ENCODE data around the gene MYH3.

The MYH3 gene

GRCh38 chr17:10629706-10630105, 27.4 kb downstream of the MYH3 start:
- no peak overlapping the region for H3K27ac Mint-ChIP-seq
- no peak for ATAC-seq
- no peaks in the 10 kb centered on the region for H3K27me3 Mint-ChIP-seq

DNA sequence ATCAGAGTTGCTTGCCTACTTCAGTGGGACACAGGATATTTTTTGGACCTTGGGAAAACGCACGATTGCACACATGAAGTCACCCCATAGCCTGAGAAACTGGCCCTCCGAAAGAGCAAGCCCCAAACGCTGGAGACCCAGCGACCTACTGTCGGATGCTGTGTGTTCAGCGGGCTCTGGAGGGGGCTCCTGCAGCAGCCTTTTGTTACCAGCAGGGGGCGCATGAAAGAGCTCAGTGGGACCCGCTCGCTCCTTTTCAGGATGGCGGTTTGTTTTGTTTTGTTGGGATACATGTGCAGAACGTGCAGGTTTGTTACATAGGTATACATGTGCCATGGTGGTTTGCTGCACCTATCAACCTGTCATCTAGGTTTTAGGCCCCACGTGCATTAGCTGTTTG, 28.4 kb downstream of the MYH3 start:
- ATAC-seq (no peak), DNase-seq (no peak)
- no peaks in the 10 kb centered on the region for H3K27me3 Mint-ChIP-seq
- no peaks in the 10 kb centered on the region for H3K9me3 Mint-ChIP-seq
- no peaks in the 10 kb centered on the region for H3K4me1 Mint-ChIP-seq
- H3K4me3 Mint-ChIP-seq: no peak overlapping the region
- no peak overlapping the region for H3K27ac Mint-ChIP-seq

More at GRCh38 chr17:10629706-10630105, 27.4 kb downstream of the MYH3 start:
- Mint-ChIP-seq H3K9me3 (no peaks in the 10 kb centered on the region), H3K4me1 (no peaks in the 10 kb centered on the region), H3K4me3 (no peak overlapping the region)
- no peak for DNase-seq

- Mint-ChIP-seq H3K9me3 (no peaks in the 10 kb centered on the region), H3K27me3 (no peaks in the 10 kb centered on the region), H3K4me3 (no peak overlapping the region), H3K4me1 (no peaks in the 10 kb centered on the region), H3K27ac (no peak overlapping the region)
- DNase-seq: no peak
- ATAC-seq: no peak
These were observed 30.7 kb downstream of the MYH3 start for GRCh38 chr17:10626390-10626789.

DNA sequence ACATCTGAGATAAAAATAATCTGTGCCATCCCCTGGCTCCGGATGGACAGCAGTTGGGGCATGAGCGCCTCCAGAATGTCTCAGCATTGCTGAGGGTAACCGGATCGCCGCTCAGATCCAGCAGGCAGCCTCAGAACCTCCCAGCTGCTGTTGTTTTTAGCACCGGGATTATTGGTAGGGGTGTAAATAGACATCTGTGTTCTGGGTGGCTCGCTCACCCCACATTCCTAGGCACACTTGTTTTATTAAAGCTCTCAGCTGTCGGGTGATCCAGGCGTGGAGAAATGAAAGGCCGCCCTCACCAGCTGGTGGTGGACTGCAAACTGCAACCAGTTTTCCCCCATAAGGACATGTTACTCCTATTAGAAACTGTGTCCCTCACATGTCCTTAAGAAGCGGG, 32.1 kb downstream of the MYH3 start:
- no peak overlapping the region for H3K27ac Mint-ChIP-seq
- no peak for DNase-seq
- H3K4me1 Mint-ChIP-seq: no peaks in the 10 kb centered on the region
- no peak for ATAC-seq
- no peaks in the 10 kb centered on the region for H3K9me3 Mint-ChIP-seq
- H3K27me3 Mint-ChIP-seq: no peaks in the 10 kb centered on the region
- no peak overlapping the region for H3K4me3 Mint-ChIP-seq

DNA sequence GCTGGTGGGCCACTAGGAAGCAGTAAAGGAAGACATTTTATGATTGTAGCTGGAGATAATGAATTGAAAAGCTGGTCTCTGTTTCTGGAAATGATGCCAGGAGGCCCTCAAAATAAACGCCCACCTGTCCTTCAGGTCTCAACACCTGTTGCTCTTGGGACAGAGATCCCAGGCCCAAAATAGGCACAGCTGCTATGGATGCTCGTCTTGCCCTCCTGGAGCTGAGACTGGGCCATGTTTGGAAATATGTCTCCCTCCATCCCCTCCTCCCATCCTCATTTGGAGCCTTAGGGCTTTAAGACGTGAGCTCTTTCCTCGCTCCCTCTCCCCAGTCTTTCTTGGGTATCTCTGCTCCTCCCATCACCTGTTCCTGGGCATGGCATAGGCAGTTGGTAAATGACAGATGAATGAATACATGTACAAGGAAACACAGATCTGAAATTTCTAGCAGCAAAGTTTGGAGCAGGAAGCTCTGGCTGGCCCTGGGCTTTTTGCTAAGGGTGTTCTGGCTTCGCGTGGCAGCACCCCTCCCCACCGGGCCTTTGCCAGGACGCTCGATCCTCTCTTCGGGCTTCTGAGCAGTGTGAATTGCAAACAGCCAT, 33.3 kb downstream of the MYH3 start:
- DNase-seq (no peak), ATAC-seq (no peak)
- no peaks in the 10 kb centered on the region for H3K9me3 Mint-ChIP-seq
- no peak overlapping the region for H3K4me3 Mint-ChIP-seq
- H3K4me1 Mint-ChIP-seq: no peaks in the 10 kb centered on the region
- H3K27ac Mint-ChIP-seq: no peak overlapping the region
- no peaks in the 10 kb centered on the region for H3K27me3 Mint-ChIP-seq

GRCh38 chr17:10622617-10623485, 34.3 kb downstream of the MYH3 start:
- peak overlapping the region in 1 of 2 donors; percentile 79 for H3K27ac Mint-ChIP-seq
- H3K4me3 Mint-ChIP-seq: no peak overlapping the region
- no peaks in the 10 kb centered on the region for H3K4me1 Mint-ChIP-seq
- ATAC-seq: no peak
- DNase-seq: no peak
- no peaks in the 10 kb centered on the region for H3K9me3 Mint-ChIP-seq
- H3K27me3 Mint-ChIP-seq: no peaks in the 10 kb centered on the region

- H3K9me3 Mint-ChIP-seq: no peaks in the 10 kb centered on the region
- no peak overlapping the region for H3K27ac Mint-ChIP-seq
- no peak for DNase-seq
- H3K27me3 Mint-ChIP-seq: no peaks in the 10 kb centered on the region
- H3K4me1 Mint-ChIP-seq: no peaks in the 10 kb centered on the region
- H3K4me3 Mint-ChIP-seq: no peak overlapping the region
- no peak for ATAC-seq
These were observed 35.7 kb downstream of the MYH3 start for GRCh38 chr17:10621397-10621796.

DNA sequence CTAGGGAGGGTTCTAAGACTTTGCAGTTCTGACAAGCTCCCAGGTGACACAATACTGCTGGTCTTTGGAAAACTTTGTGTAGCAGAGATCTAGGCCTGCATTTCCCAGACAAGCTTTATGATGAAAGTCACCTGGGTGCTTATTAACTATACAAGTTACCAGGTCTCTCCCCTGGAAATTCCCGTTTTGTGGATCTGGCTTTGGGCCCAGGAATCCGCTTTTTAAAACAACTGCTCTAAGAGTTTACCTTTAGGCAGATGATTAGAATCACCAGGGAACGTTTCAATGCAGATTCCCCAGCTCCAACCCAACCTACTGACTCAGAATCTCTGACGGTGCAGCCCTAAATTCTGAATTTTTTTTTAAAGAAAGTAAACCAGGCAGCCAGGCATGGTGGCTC, 36.3 kb downstream of the MYH3 start:
- Mint-ChIP-seq H3K4me1 (no peaks in the 10 kb centered on the region), H3K27me3 (no peaks in the 10 kb centered on the region), H3K9me3 (no peaks in the 10 kb centered on the region), H3K4me3 (no peak overlapping the region), H3K27ac (no peak overlapping the region)
- DNase-seq: no peak
- no peak for ATAC-seq

- peaks cover 7% of the 10 kb centered on the region for H3K27me3 Mint-ChIP-seq
- H3K4me1 Mint-ChIP-seq: no peaks in the 10 kb centered on the region
- DNase-seq (peak; percentile 58 to 67), ATAC-seq (peak; percentile 93)
- no peak overlapping the region for H3K4me3 Mint-ChIP-seq
- H3K27ac Mint-ChIP-seq: no peak overlapping the region
- H3K9me3 Mint-ChIP-seq: no peaks in the 10 kb centered on the region
These were observed 38.9 kb downstream of the MYH3 start for GRCh38 chr17:10618202-10618635.

DNA sequence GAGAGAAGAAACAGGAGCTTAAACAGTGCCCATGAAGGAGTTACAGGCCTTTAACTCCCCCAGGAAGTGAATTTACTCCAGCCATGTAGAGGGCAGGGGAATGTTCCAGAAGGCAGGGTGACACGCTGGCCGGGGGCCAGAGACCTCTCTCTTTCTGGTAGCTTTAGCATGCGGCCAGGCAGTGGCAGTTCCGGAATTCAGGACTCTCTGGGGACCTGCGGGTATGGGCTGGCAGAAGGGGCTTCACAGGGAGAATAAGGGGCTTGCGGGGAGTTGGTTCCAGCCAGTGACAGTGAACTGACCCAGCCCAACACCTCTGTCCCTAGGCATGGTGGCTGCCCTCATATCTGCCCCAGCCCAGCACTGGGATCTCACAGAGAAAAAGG, 40.0 kb downstream of the MYH3 start:
- no peaks in the 10 kb centered on the region for H3K9me3 Mint-ChIP-seq
- no peak for DNase-seq
- no peak for ATAC-seq
- H3K27me3 Mint-ChIP-seq: peaks cover 16% of the 10 kb centered on the region
- no peak overlapping the region for H3K27ac Mint-ChIP-seq
- H3K4me3 Mint-ChIP-seq: no peak overlapping the region
- no peaks in the 10 kb centered on the region for H3K4me1 Mint-ChIP-seq

DNA sequence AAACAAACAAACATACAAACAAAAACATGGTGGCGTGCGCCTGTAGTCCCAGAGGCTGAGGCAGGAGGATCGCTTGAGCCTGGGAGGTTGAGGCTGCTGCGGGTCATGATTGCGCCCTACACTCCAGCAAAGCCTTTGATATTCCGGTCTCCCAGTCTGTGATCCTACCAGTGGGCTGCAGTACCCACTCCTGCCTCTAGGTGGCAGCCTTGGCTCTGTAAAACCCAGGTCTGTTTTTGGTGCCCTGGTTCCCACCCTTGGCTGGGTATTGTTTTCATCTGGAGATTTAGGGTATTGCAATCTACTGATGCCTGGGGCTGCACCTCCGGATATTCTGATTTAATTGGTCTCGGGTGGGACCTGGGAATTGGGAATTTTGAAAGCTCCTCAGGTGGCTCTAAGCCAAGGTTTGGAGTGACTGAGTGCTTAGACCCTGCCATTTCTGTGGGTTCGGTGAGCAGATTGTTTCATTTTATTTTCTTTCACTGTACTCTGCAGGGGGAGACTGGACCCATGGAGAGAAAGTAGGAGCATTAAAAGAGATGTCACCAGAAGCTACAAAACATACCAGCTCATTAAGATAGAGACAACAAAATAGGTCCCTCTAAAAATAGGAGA, 40.5 kb downstream of the MYH3 start:
- Mint-ChIP-seq H3K4me1 (no peaks in the 10 kb centered on the region), H3K4me3 (no peak overlapping the region), H3K27me3 (peaks cover 16% of the 10 kb centered on the region), H3K9me3 (no peaks in the 10 kb centered on the region), H3K27ac (no peak overlapping the region)
- ATAC-seq (peak; percentile 63), DNase-seq (peak; percentile 65 to 66)

- Mint-ChIP-seq H3K4me1 (no peaks in the 10 kb centered on the region), H3K9me3 (no peaks in the 10 kb centered on the region), H3K27me3 (peaks cover 16% of the 10 kb centered on the region), H3K4me3 (no peak overlapping the region), H3K27ac (no peak overlapping the region)
- no peak for ATAC-seq
- DNase-seq: peak in 1 of 2 donors; percentile 15
These were observed 42.5 kb downstream of the MYH3 start for GRCh38 chr17:10614536-10615155.

GRCh38 chr17:10613775-10614513, 43.2 kb downstream of the MYH3 start:
- H3K27me3 Mint-ChIP-seq: peaks cover 16% of the 10 kb centered on the region
- no peak for DNase-seq
- no peaks in the 10 kb centered on the region for H3K9me3 Mint-ChIP-seq
- no peak for ATAC-seq
- no peak overlapping the region for H3K4me3 Mint-ChIP-seq
- no peaks in the 10 kb centered on the region for H3K4me1 Mint-ChIP-seq
- H3K27ac Mint-ChIP-seq: no peak overlapping the region

DNA sequence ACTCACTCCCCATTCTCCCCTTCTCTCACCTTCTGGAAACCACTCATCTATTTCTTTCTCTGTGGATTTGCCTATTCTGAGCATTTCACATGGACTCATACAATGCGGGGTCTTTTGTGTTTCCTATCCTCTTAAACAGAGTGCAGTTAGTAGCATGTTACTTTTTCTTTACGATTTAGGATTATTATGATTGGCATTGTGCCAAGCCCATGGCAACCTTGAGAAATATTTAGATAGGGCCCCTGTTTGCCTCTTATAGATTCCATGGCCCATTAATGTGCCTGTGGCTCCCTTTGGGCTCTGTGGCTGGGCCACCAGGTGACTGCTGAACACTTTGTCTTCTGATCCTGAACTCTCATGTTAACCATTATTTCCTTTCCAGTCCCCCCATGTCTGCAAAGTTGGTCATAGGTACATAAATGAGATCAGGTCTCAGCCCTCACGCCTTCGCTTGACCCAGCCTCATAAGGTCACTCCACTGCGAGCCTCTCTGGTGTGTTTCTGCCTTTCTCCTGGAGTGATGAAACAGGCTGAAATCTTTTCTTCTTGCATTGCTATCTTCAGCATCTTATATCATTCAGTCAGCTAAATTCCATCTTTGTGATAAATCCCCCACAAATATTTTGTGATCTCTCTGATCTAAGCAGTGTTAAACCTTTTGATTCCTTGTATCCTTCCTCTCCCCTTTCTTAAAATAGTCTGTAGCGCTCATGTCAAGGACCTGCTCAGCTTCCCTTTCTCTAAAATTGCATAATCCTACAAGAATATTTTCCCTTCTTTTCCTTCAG, 44.0 kb downstream of the MYH3 start:
- DNase-seq (no peak), ATAC-seq (no peak)
- Mint-ChIP-seq H3K9me3 (no peaks in the 10 kb centered on the region), H3K27ac (peak overlapping the region in 1 of 2 donors; percentile 13), H3K4me3 (no peak overlapping the region), H3K4me1 (no peaks in the 10 kb centered on the region), H3K27me3 (peaks cover 21% of the 10 kb centered on the region)

GRCh38 chr17:10610884-10611283, 46.2 kb downstream of the MYH3 start:
- Mint-ChIP-seq H3K27ac (no peak overlapping the region), H3K9me3 (no peaks in the 10 kb centered on the region), H3K4me1 (no peaks in the 10 kb centered on the region), H3K4me3 (no peak overlapping the region), H3K27me3 (peaks cover 22% of the 10 kb centered on the region)
- no peak for ATAC-seq
- DNase-seq: no peak

Data from stimulated activated naive CD8-positive, alpha-beta T cell treated with anti-CD3 and anti-CD28 coated beads, Interleukin-15, amount 100 ng/mL, for 72 hours (primary cell).